Right cardiac atrium (tissue), 5 donors: Measurements from ENCODE around the gene GPSM3. TPM values are rescaled to one million over a fixed set of nuclear protein-coding genes. Genes with fewer than 3 reads are reported as not detected.
"Not testable (repeated sequence)": the region's sequence is repeated elsewhere in the genome, so short reads cannot be mapped to it uniquely, and the experiment has no call there.

Experiments
- ATAC-seq, 2 donors: fragments of 200-7000 bp; cut with Tn5 transposase; one replicate each; pipeline versions ENCODE4 v1.8.0 to v1.9.1; 2020; ENCODE audit warnings: moderate library complexity in 2 of 2, mild to moderate bottlenecking in 1 of 2
- DNase-seq, 3 donors: peaks; one replicate each; pipeline ENCODE4 v3.0.0-alpha.2; 2020
- H3K27ac ChIP-seq: one replicate; pipeline ENCODE4 v1.5.1; 2013; ENCODE audit warnings: mild to moderate bottlenecking, low read length, control low read depth, moderate library complexity
- H3K27me3 ChIP-seq: one replicate; pipeline ENCODE4 v1.6.1; 2013; ENCODE audit not compliant: control insufficient read depth, insufficient read depth
- H3K4me1 ChIP-seq: one replicate; pipeline ENCODE4 v1.6.1; 2013; ENCODE audit warnings: low read length; ENCODE audit not compliant: control insufficient read depth, insufficient read depth
- H3K4me3 ChIP-seq: one replicate; pipeline ENCODE4 v1.5.1; 2013; ENCODE audit warnings: low read length, control low read depth
- H3K9me3 ChIP-seq: one replicate; pipeline ENCODE4 v1.6.1; 2013; ENCODE audit warnings: low read length; ENCODE audit not compliant: control insufficient read depth
- WGBS: extraction: QIAGEN DNeasy Blood & Tissue Kit; methylation state at CpG from one replicate; pipeline ENCODE4 v1.1.7; 2013; 5-methylcytosine and 5-hydroxymethylcytosine counted together
- intact Hi-C, 4 donors: fragments of 100-400 bp; cut with DNase I; formaldehyde crosslinking; loops; one replicate each; pipeline versions ENCODE4 v1.11.0 to v1.14.0; 2022 to 2023
- polyA plus RNA-seq: library from polyadenylated mRNA; stranded (reverse); fragments of 200-250 nt; gene quantifications from one replicate; pipeline ENCODE4 v1.2.3, GENCODE V29; 2013
- total RNA-seq, 4 donors: library from RNA; stranded (reverse); fragmentation: NEBNext Ultra II Directional; extraction: Animal tissue kit (Norgen Biotek cat#: 25700); gene quantifications; one replicate each; pipeline ENCODE4 v1.2.1, GENCODE V29; 2021
- donor health status: healthy with polysubstance abuse.
- donor health status: DM: no; HTN: yes; CAD: no.
- donor health status: DM: no; HTN: no; CAD: no.
- donor health status: DM: no; HTN: yes; CAD: no; lungs with severe emphysema.
- donor health status: DM: yes; HTN: yes; CAD: no.

The GPSM3 gene
- total and polyA plus RNA-seq, 5 donors: 4.0 to 9.5 (median 7.5) TPM

GRCh38 chr6:32202186-32202585 lies 9.7 kb upstream of the GPSM3 start:
- Histone ChIP-seq H3K4me1 (peaks cover under 1% of the 10 kb centered on the region), H3K9me3 (no peaks in the 10 kb centered on the region), H3K27ac (no peak overlapping the region), H3K4me3 (no peak overlapping the region), H3K27me3 (no peaks in the 10 kb centered on the region)
- DNase-seq (peak in 1 of 3 donors; percentile 44), ATAC-seq (no peak)
- 86% methylated on average over 9 of the region's 9 CpGs for WGBS
- intact Hi-C loops: no loop called here

- ATAC-seq (no peak), DNase-seq (no peak)
- no peaks in the 10 kb centered on the region for H3K9me3 ChIP-seq
- H3K27ac ChIP-seq: no peak overlapping the region
- intact Hi-C loops: no loop called here
- H3K4me3 ChIP-seq: no peak overlapping the region
- H3K4me1 ChIP-seq: peaks cover 2% of the 10 kb centered on the region
- H3K27me3 ChIP-seq: no peaks in the 10 kb centered on the region
- 90% methylated on average over 13 of the region's 13 CpGs for WGBS
These were observed 8.4 kb upstream of the GPSM3 start for GRCh38 chr6:32200711-32201475.

- Histone ChIP-seq H3K27ac (no peak overlapping the region), H3K9me3 (no peaks in the 10 kb centered on the region), H3K27me3 (no peaks in the 10 kb centered on the region), H3K4me1 (peaks cover 2% of the 10 kb centered on the region), H3K4me3 (no peak overlapping the region)
- 84% methylated on average over 17 of the region's 17 CpGs for WGBS
- DNase-seq (peak in 1 of 3 donors; percentile 51), ATAC-seq (no peak)
- intact Hi-C loops: loop anchor here in 1 of 4 donors (5.0 kb wide), 1 partner anchor 72 kb away; the partner anchor contains the start of gene ATF6B
These were observed 6.4 kb upstream of the GPSM3 start for GRCh38 chr6:32198866-32199265.

- WGBS: 79% methylated on average over 3 of the region's 3 CpGs
- no peaks in the 10 kb centered on the region for H3K9me3 ChIP-seq
- H3K27ac ChIP-seq: no peak overlapping the region
- ATAC-seq (no peak), DNase-seq (no peak)
- H3K27me3 ChIP-seq: no peaks in the 10 kb centered on the region
- no peak overlapping the region for H3K4me3 ChIP-seq
- intact Hi-C loops: loop anchor here in 1 of 4 donors (5.0 kb wide), 1 partner anchor 71 kb away; the partner anchor contains the start of gene ATF6B
- H3K4me1 ChIP-seq: peaks cover 2% of the 10 kb centered on the region
These were observed 5.9 kb upstream of the GPSM3 start for GRCh38 chr6:32198345-32198696.

GRCh38 chr6:32196682-32197616 lies 4.5 kb upstream of the GPSM3 start:
- intact Hi-C loops: loop anchor here in 1 of 4 donors (5.0 kb wide), 1 partner anchor 70 kb away; the partner anchor contains the start of gene ATF6B

GRCh38 chr6:32195902-32196681 lies 3.6 kb upstream of the GPSM3 start:
- Histone ChIP-seq H3K27me3 (no peaks in the 10 kb centered on the region), H3K27ac (peak overlapping the region; percentile 99), H3K4me1 (peaks cover 2% of the 10 kb centered on the region), H3K4me3 (peak overlapping the region; percentile 66), H3K9me3 (no peaks in the 10 kb centered on the region)
- under 1% methylated on average over 58 of the region's 58 CpGs for WGBS
- DNase-seq (peak; percentile 98), ATAC-seq (peak; percentile 91 to 93)
- intact Hi-C loops: loop anchor here in 1 of 4 donors (5.0 kb wide), 1 partner anchor 69 kb away; the partner anchor contains the start of gene ATF6B

More at GRCh38 chr6:32196682-32197616, 4.5 kb upstream of the GPSM3 start:
- peak; percentile 68 to 87 (median 83) for DNase-seq
- peak overlapping the region; percentile 66 for H3K4me3 ChIP-seq
- H3K9me3 ChIP-seq: no peaks in the 10 kb centered on the region
- peak in 1 of 2 donors; percentile 0 for ATAC-seq
- WGBS: 23% methylated on average over 28 of the region's 28 CpGs
- H3K4me1 ChIP-seq: peaks cover 2% of the 10 kb centered on the region
- no peaks in the 10 kb centered on the region for H3K27me3 ChIP-seq
- H3K27ac ChIP-seq: peak overlapping the region; percentile 99

- H3K27ac ChIP-seq: no peak overlapping the region
- H3K4me1 ChIP-seq: peaks cover 5% of the 10 kb centered on the region
- intact Hi-C loops: loop anchor here in 1 of 4 donors (5.0 kb wide), 1 partner anchor 68 kb away; the partner anchor contains the start of gene ATF6B
- H3K9me3 ChIP-seq: no peaks in the 10 kb centered on the region
- DNase-seq (peak; percentile 100), ATAC-seq (peak; percentile 88 to 92)
- WGBS: under 1% methylated on average over 25 of the region's 25 CpGs
- H3K4me3 ChIP-seq: no peak overlapping the region
- no peaks in the 10 kb centered on the region for H3K27me3 ChIP-seq
These were observed 3.1 kb upstream of the GPSM3 start for GRCh38 chr6:32195652-32195901.

- Histone ChIP-seq H3K4me3 (peak overlapping the region; percentile 29), H3K4me1 (peaks cover 5% of the 10 kb centered on the region), H3K27ac (peak overlapping the region; percentile 91), H3K9me3 (no peaks in the 10 kb centered on the region), H3K27me3 (no peaks in the 10 kb centered on the region)
- ATAC-seq (no peak), DNase-seq (peak in 1 of 3 donors; percentile 58)
- intact Hi-C loops: loop anchor here in 1 of 4 donors (5.0 kb wide), 1 partner anchor 68 kb away; the partner anchor contains the start of gene ATF6B
- 17% methylated on average over 15 of the region's 15 CpGs for WGBS
These were observed 2.6 kb upstream of the GPSM3 start for GRCh38 chr6:32194825-32195651.

GRCh38 chr6:32194388-32194787 lies 1.9 kb upstream of the GPSM3 start:
- no peak overlapping the region for H3K4me3 ChIP-seq
- no peaks in the 10 kb centered on the region for H3K27me3 ChIP-seq
- intact Hi-C loops: no loop called here
- 90% methylated on average over 4 of the region's 4 CpGs for WGBS
- ATAC-seq (no peak), DNase-seq (no peak)
- H3K4me1 ChIP-seq: peaks cover 5% of the 10 kb centered on the region
- H3K9me3 ChIP-seq: no peaks in the 10 kb centered on the region
- H3K27ac ChIP-seq: no peak overlapping the region

- ATAC-seq, intact Hi-C loops, H3K4me3 ChIP-seq, H3K9me3 ChIP-seq, H3K4me1 ChIP-seq, DNase-seq, H3K27me3 ChIP-seq: not testable (repeated sequence)
- peak overlapping the region; percentile 70 for H3K27ac ChIP-seq
- WGBS: 81% methylated on average over 13 of the region's 13 CpGs
These were observed 653 bp upstream of the GPSM3 start for GRCh38 chr6:32193096-32193495.
